Sigmoid colon (tissue), 7 donors: ENCODE data around the gene NAT14. TPM values are rescaled to one million over a fixed set of nuclear protein-coding genes. Genes with fewer than 3 reads are reported as not detected.
A peak's percentile ranks its signal among the peaks of the same experiment; 100 is the strongest.
"Not testable (repeated sequence)": the region's sequence is repeated elsewhere in the genome, so short reads cannot be mapped to it uniquely, and the experiment has no call there.

Experiments used
- DNase-seq: peaks from one replicate; pipeline ENCODE4 v3.0.0-alpha.2; 2019
- H3K27ac ChIP-seq, 4 donors: fragments of 200-600 bp; sonication (generic); one replicate each; pipeline ENCODE4 v1.5.1; 2016 to 2019; ENCODE audit warnings: mild to moderate bottlenecking in 1 of 4
- H3K27me3 ChIP-seq, 3 donors: fragments of 200-600 bp; sonication (generic); one replicate each; pipeline ENCODE4 v1.5.1; 2019; ENCODE audit warnings: mild to moderate bottlenecking in 1 of 3
- H3K36me3 ChIP-seq, 4 donors: fragments of 200-600 bp; sonication (generic); one replicate each; pipeline ENCODE4 v1.5.1; 2016 to 2019
- H3K4me1 ChIP-seq, 4 donors: fragments of 200-600 bp; sonication (generic); one replicate each; pipeline ENCODE4 v1.5.1; 2017 to 2019
- H3K4me3 ChIP-seq, 4 donors: fragments of 200-600 bp; sonication (generic); one replicate each; pipeline ENCODE4 v1.5.1; 2017 to 2019; ENCODE audit warnings: mild to moderate bottlenecking in 2 of 4, moderate library complexity in 1 of 4
- H3K9me3 ChIP-seq, 4 donors: fragments of 200-600 bp in 3 of 4; sonication (generic) in 3 of 4; one replicate each; pipeline versions ENCODE4 v1.5.1 to v1.6.1; 2013 to 2019
- CTCF ChIP-seq, 4 experiments: fragments of 450-650 bp in 3 of 4; fragments of 200-600 bp in 1 of 4; IDR thresholded peaks; one replicate each; pipeline ENCODE4 v1.5.1; 2016 to 2019; ENCODE audit warnings: antibody characterized with exemption in 4 of 4, mild to moderate bottlenecking in 3 of 4, moderate library complexity in 2 of 4
- EP300 ChIP-seq, 4 donors: sonication (generic); formaldehyde crosslinking; IDR thresholded peaks; one replicate each; pipeline ENCODE4 v1.6.1; 2017; ENCODE audit warnings: antibody characterized with exemption in 4 of 4
- POLR2A ChIP-seq, 2 donors: fragments of 450-650 bp; IDR thresholded peaks; one replicate each; pipeline ENCODE4 v1.6.1; 2016; ENCODE audit warnings: antibody characterized with exemption in 2 of 2, mild to moderate bottlenecking in 2 of 2, moderate library complexity in 2 of 2
- POLR2AphosphoS5 ChIP-seq, 4 donors: sonication (generic); formaldehyde crosslinking; IDR thresholded peaks; one replicate each; pipeline ENCODE4 v1.6.1; 2017; ENCODE audit warnings: antibody characterized with exemption in 4 of 4
- WGBS, 2 donors: extraction: QIAGEN DNeasy Blood & Tissue Kit; methylation state at CpG; one replicate each; pipeline ENCODE4 v1.1.7; 2013; 5-methylcytosine and 5-hydroxymethylcytosine counted together
- intact Hi-C: fragments of 100-400 bp; cut with DNase I; formaldehyde crosslinking; loops from one replicate; pipeline ENCODE4 v1.15.1; 2023
- polyA plus RNA-seq, 3 donors: library from polyadenylated mRNA; stranded (reverse); fragments of 200-250 nt; gene quantifications; one replicate each; pipeline ENCODE4 v1.2.3, GENCODE V29; 2013
- total RNA-seq, 4 donors: library from RNA; depleted of rRNA; stranded (reverse); fragments of >200 nt; gene quantifications; one replicate each; pipeline ENCODE4 v1.1.0, GENCODE V29; 2016
- donor health status: healthy with polysubstance abuse.
- donor health status: Bipolar disorder and iron deficiency.
- donor health status: healthy.

The NAT14 gene
- total and polyA plus RNA-seq, 7 donors, result 1.4 to 13.7 (median 7.8) TPM

GRCh38 chr19:55447421-55448174 is 37.4 kb upstream of the NAT14 start:
- TF ChIP-seq EP300 (IDR thresholded peaks at IDR 0.05) (no peak), POLR2A (IDR thresholded peaks at IDR 0.05) (no peak), POLR2AphosphoS5 (IDR thresholded peaks at IDR 0.05) (no peak), CTCF (IDR thresholded peaks at IDR 0.05) (no peak)
- Histone ChIP-seq H3K4me1 (peaks cover 0 to 22% (median 21%) of the 10 kb centered on the region in 4 donors), H3K4me3 (no peak overlapping the region), H3K27me3 (peaks cover 49 to 71% (median 54%) of the 10 kb centered on the region in 3 donors), H3K36me3 (no peaks in the 10 kb centered on the region), H3K9me3 (no peaks in the 10 kb centered on the region), H3K27ac (no peak overlapping the region)
- no peak for DNase-seq
- intact Hi-C loops, result no loop called here
- WGBS, 2 donors, result 27 to 43% methylated on average over 16 of the region's 16 CpGs

GRCh38 chr19:55448175-55448490 is 36.9 kb upstream of the NAT14 start:
- intact Hi-C loops, result not testable (repeated sequence)

GRCh38 chr19:55449469-55449868 is 35.5 kb upstream of the NAT14 start:
- TF ChIP-seq POLR2AphosphoS5 (IDR thresholded peaks at IDR 0.05), result no peak
- no peak for TF ChIP-seq EP300 (IDR thresholded peaks at IDR 0.05)
- no peak for TF ChIP-seq CTCF (IDR thresholded peaks at IDR 0.05)
- TF ChIP-seq POLR2A (IDR thresholded peaks at IDR 0.05), result no peak
- intact Hi-C loops, result no loop called here
- Histone ChIP-seq H3K36me3 (peaks cover 0 to 7% (median 0%) of the 10 kb centered on the region in 4 donors), H3K4me3 (no peak overlapping the region), H3K27ac (no peak overlapping the region), H3K4me1 (peaks cover 0 to 23% (median 22%) of the 10 kb centered on the region in 4 donors), H3K27me3 (peaks cover 33 to 56% (median 37%) of the 10 kb centered on the region in 3 donors), H3K9me3 (no peaks in the 10 kb centered on the region)
- DNase-seq, result no peak
- WGBS, 2 donors, result 30 to 36% methylated on average over 16 of the region's 16 CpGs

More at GRCh38 chr19:55448175-55448490, 36.9 kb upstream of the NAT14 start:
- H3K4me3 ChIP-seq, H3K27ac ChIP-seq, H3K36me3 ChIP-seq, DNase-seq, H3K9me3 ChIP-seq: not testable (repeated sequence)
- 79 to 94% methylated on average over 5 of the region's 5 CpGs for WGBS, 2 donors
- peaks cover 0 to 23% (median 21%) of the 10 kb centered on the region in 4 donors for H3K4me1 ChIP-seq
- peaks cover 45 to 70% (median 51%) of the 10 kb centered on the region in 3 donors for H3K27me3 ChIP-seq

- no peak for DNase-seq
- Histone ChIP-seq H3K27ac (no peak overlapping the region), H3K4me3 (peak overlapping the region in 2 of 4 donors; percentile 13 to 18), H3K4me1 (peaks cover 0 to 23% (median 22%) of the 10 kb centered on the region in 4 donors), H3K9me3 (no peaks in the 10 kb centered on the region), H3K36me3 (peaks cover 0 to 25% (median 0%) of the 10 kb centered on the region in 4 donors), H3K27me3 (peaks cover 26 to 39% (median 31%) of the 10 kb centered on the region in 3 donors)
- intact Hi-C loops, result no loop called here
- TF ChIP-seq POLR2AphosphoS5 (IDR thresholded peaks at IDR 0.05) (no peak), CTCF (IDR thresholded peaks at IDR 0.05) (no peak), POLR2A (IDR thresholded peaks at IDR 0.05) (no peak), EP300 (IDR thresholded peaks at IDR 0.05) (no peak)
- 2 to 4% methylated on average over 80 of the region's 80 CpGs for WGBS, 2 donors
Observed at GRCh38 chr19:55451163-55451964, 33.6 kb upstream of the NAT14 start.
